OCI-LY1 (cell line): ENCODE data around the gene DIAPH2.

Source experiments
- EZH2 ChIP-seq: fragments of 200-600 bp; sonication (generic), shearing (Covaris generic); IDR thresholded peaks from 2 replicates; pipeline ENCODE4 v1.8.0; 2017; ENCODE audit warnings: borderline replicate concordance, mixed run types, mild to moderate bottlenecking, antibody characterized with exemption, low read length, moderate library complexity, mixed read lengths
- TF ChIP-seq, protein P1 (sequence below): fragments of 200-600 bp; sonication (generic), shearing (Covaris generic); IDR thresholded peaks from 2 replicates; pipeline ENCODE4 v1.5.1; 2017; ENCODE audit warnings: mild to moderate bottlenecking, antibody characterized with exemption, low read length, moderate library complexity, mixed read lengths

DNA sequence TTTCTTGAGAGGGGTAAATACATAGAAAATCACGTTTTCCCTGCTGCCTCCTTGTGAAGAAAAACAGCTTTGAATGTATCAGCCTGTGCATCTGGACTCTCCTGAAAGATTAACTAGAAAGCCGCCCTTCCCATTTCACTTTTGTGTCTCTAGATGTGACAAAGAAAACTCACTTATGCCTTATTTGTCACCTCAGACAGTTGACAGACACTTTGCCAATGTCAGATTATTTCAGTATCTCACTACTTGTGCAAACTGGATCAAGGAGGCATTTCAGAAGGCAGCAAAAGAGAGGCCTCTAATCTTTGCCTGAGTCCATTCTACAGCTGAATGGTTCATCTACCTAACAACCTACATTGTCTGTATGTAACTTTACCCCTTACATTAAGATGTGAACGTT lies 954.0 kb downstream of the DIAPH2 start:
- TF ChIP-seq, protein P1, sequence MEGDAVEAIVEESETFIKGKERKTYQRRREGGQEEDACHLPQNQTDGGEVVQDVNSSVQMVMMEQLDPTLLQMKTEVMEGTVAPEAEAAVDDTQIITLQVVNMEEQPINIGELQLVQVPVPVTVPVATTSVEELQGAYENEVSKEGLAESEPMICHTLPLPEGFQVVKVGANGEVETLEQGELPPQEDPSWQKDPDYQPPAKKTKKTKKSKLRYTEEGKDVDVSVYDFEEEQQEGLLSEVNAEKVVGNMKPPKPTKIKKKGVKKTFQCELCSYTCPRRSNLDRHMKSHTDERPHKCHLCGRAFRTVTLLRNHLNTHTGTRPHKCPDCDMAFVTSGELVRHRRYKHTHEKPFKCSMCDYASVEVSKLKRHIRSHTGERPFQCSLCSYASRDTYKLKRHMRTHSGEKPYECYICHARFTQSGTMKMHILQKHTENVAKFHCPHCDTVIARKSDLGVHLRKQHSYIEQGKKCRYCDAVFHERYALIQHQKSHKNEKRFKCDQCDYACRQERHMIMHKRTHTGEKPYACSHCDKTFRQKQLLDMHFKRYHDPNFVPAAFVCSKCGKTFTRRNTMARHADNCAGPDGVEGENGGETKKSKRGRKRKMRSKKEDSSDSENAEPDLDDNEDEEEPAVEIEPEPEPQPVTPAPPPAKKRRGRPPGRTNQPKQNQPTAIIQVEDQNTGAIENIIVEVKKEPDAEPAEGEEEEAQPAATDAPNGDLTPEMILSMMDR, result no peak
- TF ChIP-seq EZH2, result no peak
